GM23338 (cell line): ENCODE results near the gene MAP3K14. TPM values are rescaled to one million over a fixed set of nuclear protein-coding genes. Genes with fewer than 3 reads are reported as not detected.

ENCODE experiments used
- ATAC-seq: fragments of 200-7000 bp; cut with Tn5 transposase; 3 replicates; pipeline ENCODE4 v1.9.1; 2020
- DNase-seq: peaks from one replicate; pipeline ENCODE4 v3.0.0-alpha.2; 2015; ENCODE audit warnings: low spot score
- H2AFZ ChIP-seq: fragments of 200-600 bp; sonication (generic); 2 replicates; pipeline ENCODE4 v1.8.0; 2016; ENCODE audit warnings: antibody characterized with exemption, mild to moderate bottlenecking, moderate library complexity
- H3F3A ChIP-seq: fragments of 200-600 bp; sonication (generic); replicated peaks from 2 replicates; pipeline ENCODE4 v1.8.0; 2017; ENCODE audit warnings: antibody characterized with exemption, mixed run types, low read depth
- H3K27ac ChIP-seq: fragments of 200-600 bp; sonication (generic); 2 replicates; pipeline ENCODE4 v1.6.1; 2016; ENCODE audit warnings: low read depth
- H3K27me3 ChIP-seq: fragments of 200-600 bp; sonication (generic); 2 replicates; pipeline ENCODE4 v1.8.0; 2016; ENCODE audit warnings: mild to moderate bottlenecking, mixed run types, moderate library complexity; ENCODE audit not compliant: insufficient read depth
- H3K36me3 ChIP-seq: fragments of 200-600 bp; sonication (generic); 2 replicates; pipeline ENCODE4 v1.8.0; 2016; ENCODE audit warnings: mild to moderate bottlenecking; ENCODE audit not compliant: insufficient read depth
- H3K4me1 ChIP-seq: fragments of 200-600 bp; sonication (generic); 2 replicates; pipeline ENCODE4 v1.8.0; 2016; ENCODE audit warnings: mild to moderate bottlenecking, moderate library complexity; ENCODE audit not compliant: insufficient read depth
- H3K4me2 ChIP-seq: fragments of 200-600 bp; sonication (generic); 2 replicates; pipeline ENCODE4 v1.7.1; 2017; ENCODE audit warnings: mixed run types
- H3K4me3 ChIP-seq: fragments of 200-600 bp; sonication (generic); 2 replicates; pipeline ENCODE4 v1.6.1; 2016; ENCODE audit warnings: mixed run types
- H3K79me2 ChIP-seq: fragments of 200-600 bp; sonication (generic); replicated peaks from 2 replicates; pipeline ENCODE4 v1.8.0; 2017; ENCODE audit warnings: mild to moderate bottlenecking; ENCODE audit not compliant: insufficient read depth
- H3K9me2 ChIP-seq: fragments of 200-600 bp; sonication (generic); 2 replicates; pipeline ENCODE4 v1.8.0; 2017; ENCODE audit not compliant: insufficient read depth
- H4K20me1 ChIP-seq: fragments of 200-600 bp; sonication (generic); replicated peaks from 2 replicates; pipeline ENCODE4 v1.8.0; 2017; ENCODE audit warnings: mild to moderate bottlenecking; ENCODE audit not compliant: insufficient read depth
- H3K27ac Mint-ChIP-seq: 2 replicates; pipeline ENCODE4 v1.8.0; 2020; ENCODE audit warnings: inconsistent platforms, mild to moderate bottlenecking, moderate library complexity, mixed read lengths
- H3K27me3 Mint-ChIP-seq: 3 replicates; pipeline ENCODE4 v1.8.0; 2022; ENCODE audit warnings: low read depth, mild to moderate bottlenecking, moderate library complexity, mixed read lengths, inconsistent platforms; ENCODE audit not compliant: insufficient read depth, poor library complexity
- H3K36me3 Mint-ChIP-seq: 3 replicates; pipeline ENCODE4 v1.8.0; 2021; ENCODE audit warnings: low read depth, mild to moderate bottlenecking, inconsistent platforms, moderate library complexity, mixed read lengths
- H3K4me1 Mint-ChIP-seq: 3 replicates; pipeline ENCODE4 v1.8.0; 2020; ENCODE audit warnings: mild to moderate bottlenecking, inconsistent platforms, mixed read lengths
- H3K4me3 Mint-ChIP-seq: 3 replicates; pipeline ENCODE4 v1.8.0; 2021; ENCODE audit warnings: moderate library complexity, mild to moderate bottlenecking, inconsistent platforms, mixed read lengths
- H3K9me3 Mint-ChIP-seq: 3 replicates; pipeline ENCODE4 v1.8.0; 2020; ENCODE audit warnings: moderate library complexity, mild to moderate bottlenecking, inconsistent platforms, mixed read lengths
- POLR2AphosphoS5 ChIP-seq: IDR thresholded peaks from 2 replicates; pipeline ENCODE4 v1.6.1; 2016; ENCODE audit warnings: antibody characterized with exemption, low read depth
- REST ChIP-seq: IDR thresholded peaks from one replicate; pipeline ENCODE4 v1.6.1; 2018; ENCODE audit warnings: antibody characterized with exemption; ENCODE audit not compliant: unreplicated experiment
- ZNF331 ChIP-seq: fragments of 250-450 bp; sonication (Bioruptor Pico); IDR thresholded peaks from 2 replicates; pipeline ENCODE4 v1.5.0; 2020; ENCODE audit warnings: low read depth, mild to moderate bottlenecking, moderate library complexity
- polyA plus RNA-seq: library from polyadenylated mRNA; unstranded; fragments of >200 nt; fragmentation: Nextera tagmentation; extraction: Ambion mirVana; gene quantifications from 2 replicates; pipeline ENCODE4 v1.2.1, GENCODE V29; 2016
- total RNA-seq: library from RNA; depleted of rRNA; stranded (reverse); fragments of >200 nt; shearing (Covaris generic); gene quantifications from 2 replicates; pipeline ENCODE4 v1.2.3, GENCODE V29; 2014
- TF ChIP-seq, protein P1 (sequence below), 2 experiments: fragments of 200-600 bp in 1 of 2; sonication (generic) in 1 of 2; conservative IDR thresholded peaks; 2 replicates each; pipeline versions ENCODE4 v1.5.1 to v1.6.1; 2016 to 2017; ENCODE audit warnings: antibody characterized with exemption in 2 of 2, low read depth in 2 of 2, mild to moderate bottlenecking in 2 of 2, moderate library complexity in 1 of 2
- TF ChIP-seq, protein P2 (sequence below): IDR thresholded peaks from 2 replicates; pipeline ENCODE4 v1.6.1; 2016; ENCODE audit warnings: antibody characterized with exemption

MAP3K14 gene
- total and polyA plus RNA-seq, 2 experiments from 2014 or later, result 1.3 to 4.9 TPM

DNA sequence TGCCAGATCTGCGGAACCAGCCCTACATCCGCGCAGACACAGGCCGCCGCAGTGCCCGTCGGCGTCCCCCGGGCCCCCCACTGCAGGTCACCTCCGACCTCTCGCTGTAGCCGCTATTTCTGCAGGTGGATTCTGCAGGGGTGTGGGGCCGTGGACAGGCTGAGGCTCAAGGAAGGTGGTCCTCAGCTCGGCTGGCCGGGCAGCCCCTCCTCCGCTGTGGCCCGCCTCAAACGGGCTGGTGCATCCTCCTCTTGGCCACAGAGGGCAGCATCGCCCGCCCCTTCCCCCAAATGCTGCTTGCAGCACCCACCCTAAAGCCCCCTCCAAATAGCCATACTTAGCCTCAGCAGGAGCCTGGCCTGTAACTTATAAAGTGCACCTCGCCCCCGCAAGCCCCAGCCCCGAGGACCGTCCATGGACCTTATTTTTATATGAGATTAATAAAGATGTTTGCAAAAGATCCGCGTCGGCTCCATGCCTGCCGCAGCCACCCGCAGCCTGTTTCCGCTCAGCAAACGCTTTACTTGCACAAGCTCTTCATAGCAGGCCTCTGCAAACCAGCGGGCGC lies 69.9 kb downstream of the MAP3K14 start:
- no peaks in the 10 kb centered on the region for H3K9me2 ChIP-seq
- TF ChIP-seq, protein P1, sequence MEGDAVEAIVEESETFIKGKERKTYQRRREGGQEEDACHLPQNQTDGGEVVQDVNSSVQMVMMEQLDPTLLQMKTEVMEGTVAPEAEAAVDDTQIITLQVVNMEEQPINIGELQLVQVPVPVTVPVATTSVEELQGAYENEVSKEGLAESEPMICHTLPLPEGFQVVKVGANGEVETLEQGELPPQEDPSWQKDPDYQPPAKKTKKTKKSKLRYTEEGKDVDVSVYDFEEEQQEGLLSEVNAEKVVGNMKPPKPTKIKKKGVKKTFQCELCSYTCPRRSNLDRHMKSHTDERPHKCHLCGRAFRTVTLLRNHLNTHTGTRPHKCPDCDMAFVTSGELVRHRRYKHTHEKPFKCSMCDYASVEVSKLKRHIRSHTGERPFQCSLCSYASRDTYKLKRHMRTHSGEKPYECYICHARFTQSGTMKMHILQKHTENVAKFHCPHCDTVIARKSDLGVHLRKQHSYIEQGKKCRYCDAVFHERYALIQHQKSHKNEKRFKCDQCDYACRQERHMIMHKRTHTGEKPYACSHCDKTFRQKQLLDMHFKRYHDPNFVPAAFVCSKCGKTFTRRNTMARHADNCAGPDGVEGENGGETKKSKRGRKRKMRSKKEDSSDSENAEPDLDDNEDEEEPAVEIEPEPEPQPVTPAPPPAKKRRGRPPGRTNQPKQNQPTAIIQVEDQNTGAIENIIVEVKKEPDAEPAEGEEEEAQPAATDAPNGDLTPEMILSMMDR (conservative IDR thresholded peaks at IDR 0.05; ENCODE audit: low read depth in 2 of 2), result peak; percentile 74 to 79
- TF ChIP-seq POLR2AphosphoS5, result no peak; the same call in 1 of the 2 replicates
- Mint-ChIP-seq H3K4me1 (peaks cover 27% of the 10 kb centered on the region), H3K27ac (peak overlapping the region; percentile 43), H3K4me3 (peak overlapping the region; percentile 79), H3K36me3 (peaks cover 12% of the 10 kb centered on the region), H3K27me3 (peaks cover 21% of the 10 kb centered on the region), H3K9me3 (no peaks in the 10 kb centered on the region)
- H3K79me2 ChIP-seq, result peaks cover 3% of the 10 kb centered on the region; the same call in 1 of the 2 replicates
- H2AFZ ChIP-seq, result peak overlapping the region; percentile 99
- no peaks in the 10 kb centered on the region for H3K36me3 ChIP-seq
- H3K27ac ChIP-seq, result peak overlapping the region; percentile 94
- peaks cover 18% of the 10 kb centered on the region for H3K4me1 ChIP-seq
- H4K20me1 ChIP-seq, result no peaks in the 10 kb centered on the region
- H3K27me3 ChIP-seq, result no peaks in the 10 kb centered on the region
- DNase-seq (peak; percentile 83), ATAC-seq (peak; percentile 62)
- peaks cover 23% of the 10 kb centered on the region for H3F3A ChIP-seq
- peak overlapping the region; percentile 99 for H3K4me2 ChIP-seq
- H3K4me3 ChIP-seq, result peak overlapping the region; percentile 96

GRCh38 chr17:45246338-45246737 lies 70.5 kb downstream of the MAP3K14 start:
- Histone ChIP-seq H3K4me3 (peak overlapping the region; percentile 96), H2AFZ (no peak overlapping the region), H3K4me1 (peaks cover 18% of the 10 kb centered on the region), H3K4me2 (peak overlapping the region; percentile 99), H4K20me1 (no peaks in the 10 kb centered on the region), H3K36me3 (no peaks in the 10 kb centered on the region), H3F3A (peaks cover 23% of the 10 kb centered on the region), H3K79me2 (peaks cover 3% of the 10 kb centered on the region; the same call in 1 of the 2 replicates), H3K27me3 (no peaks in the 10 kb centered on the region), H3K27ac (no peak overlapping the region), H3K9me2 (no peaks in the 10 kb centered on the region)
- Mint-ChIP-seq H3K4me3 (peak overlapping the region; percentile 79), H3K9me3 (no peaks in the 10 kb centered on the region), H3K36me3 (peaks cover 12% of the 10 kb centered on the region), H3K27me3 (peaks cover 21% of the 10 kb centered on the region), H3K4me1 (peaks cover 27% of the 10 kb centered on the region), H3K27ac (no peak overlapping the region)
- no peak for ATAC-seq
- DNase-seq, result no peak
- TF ChIP-seq, protein P2, sequence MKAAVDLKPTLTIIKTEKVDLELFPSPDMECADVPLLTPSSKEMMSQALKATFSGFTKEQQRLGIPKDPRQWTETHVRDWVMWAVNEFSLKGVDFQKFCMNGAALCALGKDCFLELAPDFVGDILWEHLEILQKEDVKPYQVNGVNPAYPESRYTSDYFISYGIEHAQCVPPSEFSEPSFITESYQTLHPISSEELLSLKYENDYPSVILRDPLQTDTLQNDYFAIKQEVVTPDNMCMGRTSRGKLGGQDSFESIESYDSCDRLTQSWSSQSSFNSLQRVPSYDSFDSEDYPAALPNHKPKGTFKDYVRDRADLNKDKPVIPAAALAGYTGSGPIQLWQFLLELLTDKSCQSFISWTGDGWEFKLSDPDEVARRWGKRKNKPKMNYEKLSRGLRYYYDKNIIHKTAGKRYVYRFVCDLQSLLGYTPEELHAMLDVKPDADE, result no peak
- TF ChIP-seq REST (no peak), ZNF331 (no peak)
- TF ChIP-seq, protein P1 (conservative IDR thresholded peaks at IDR 0.05; ENCODE audit: low read depth in 2 of 2), result no peak
